ENCODE measurements around the gene RASL10B.

RASL10B gene

DNA sequence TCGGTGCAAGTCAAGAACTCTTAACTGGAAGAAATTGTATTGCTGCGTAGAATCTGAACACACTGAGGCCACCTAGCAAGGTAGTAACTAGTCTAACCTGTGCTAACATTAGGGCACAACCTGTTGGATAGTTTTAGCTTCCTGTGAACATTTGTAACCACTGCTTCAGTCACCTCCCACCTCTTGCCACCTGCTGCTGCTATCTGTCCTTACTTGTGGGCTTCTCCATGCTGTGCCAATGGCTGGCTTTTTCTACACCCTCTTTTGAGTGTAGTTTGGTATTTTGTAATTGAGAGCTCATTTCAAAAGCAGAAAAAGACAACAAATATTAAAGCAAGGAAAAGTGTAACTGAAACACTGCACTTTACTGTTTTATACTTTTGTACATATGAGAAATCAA is 7.7 kb upstream of the RASL10B start:
- FAIRE-seq, result no peak

DNA sequence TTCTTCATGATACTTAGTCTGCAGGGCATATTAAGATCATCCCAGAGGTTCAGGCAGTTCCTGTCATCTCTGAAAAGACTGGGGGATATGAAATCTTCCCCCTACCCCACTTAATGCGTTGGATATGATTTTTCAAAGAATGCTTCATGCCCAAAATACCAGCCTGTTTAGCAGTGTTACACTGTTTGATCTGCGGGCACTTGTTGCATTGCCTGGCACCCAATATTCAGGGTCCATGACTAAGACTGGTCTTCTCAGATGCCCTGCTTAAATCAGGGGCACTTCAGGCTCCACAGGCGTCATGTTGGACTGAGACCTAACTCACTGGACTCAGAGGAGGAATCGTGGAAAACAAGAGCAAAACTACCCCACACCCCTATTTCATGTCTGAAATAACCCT is 6.4 kb upstream of the RASL10B start:
- no peak for FAIRE-seq

DNA sequence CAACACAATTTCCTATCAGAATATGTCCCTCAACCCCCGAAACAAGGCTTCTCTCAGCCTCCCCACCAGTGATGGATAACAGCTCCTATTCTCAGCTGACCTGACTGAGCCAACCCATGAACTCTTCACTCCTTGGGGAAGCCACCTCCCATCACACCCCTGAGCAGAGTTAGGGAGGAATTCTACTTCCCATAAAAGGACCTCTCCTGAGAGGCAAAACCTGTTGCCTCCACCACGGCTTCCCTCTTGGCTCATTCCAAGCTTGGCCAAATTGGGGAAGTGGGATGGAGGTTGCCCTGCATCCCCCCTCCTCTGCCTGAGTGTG is 5.7 kb upstream of the RASL10B start:
- FAIRE-seq, result no peak

DNA sequence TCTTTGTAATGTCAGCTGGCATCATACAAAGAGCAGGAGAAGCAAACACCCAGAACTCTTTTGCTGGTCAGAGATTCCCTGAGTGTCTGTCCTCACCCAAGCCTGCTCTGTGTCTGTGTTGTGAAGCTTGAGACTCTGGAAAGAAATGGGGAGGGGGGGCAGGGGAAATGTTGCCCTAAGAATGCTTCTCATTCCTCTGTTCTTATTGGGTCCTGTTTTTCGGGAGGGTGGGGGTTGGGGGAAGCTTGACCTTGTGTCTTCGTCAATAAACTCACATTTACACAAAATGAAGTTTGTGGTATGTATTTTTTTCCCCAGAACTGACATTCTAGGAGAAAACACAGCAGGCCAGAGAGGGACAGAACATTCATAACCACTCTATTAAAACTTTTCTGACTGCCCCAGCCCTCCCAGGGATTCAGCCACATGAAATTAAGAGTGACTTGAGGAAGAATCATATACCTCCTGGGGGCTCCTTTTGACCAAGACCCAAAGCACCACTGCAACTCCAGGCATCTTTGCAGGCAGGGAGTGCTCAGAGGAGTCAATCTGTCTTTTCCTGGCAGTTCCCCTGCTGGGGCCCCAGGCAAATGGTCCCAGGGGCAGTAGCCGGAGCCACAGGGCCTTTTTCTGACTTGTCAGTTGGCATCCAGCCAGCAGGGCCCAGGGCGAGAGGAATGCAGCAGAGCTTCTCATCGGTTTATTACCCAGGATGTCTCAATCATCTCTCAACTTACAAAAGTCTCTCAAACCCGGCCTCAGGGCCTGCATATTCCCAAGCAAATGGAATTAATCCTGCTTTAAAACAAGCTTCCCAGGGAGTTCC is 5.1 kb upstream of the RASL10B start:
- FAIRE-seq, result no peak

DNA sequence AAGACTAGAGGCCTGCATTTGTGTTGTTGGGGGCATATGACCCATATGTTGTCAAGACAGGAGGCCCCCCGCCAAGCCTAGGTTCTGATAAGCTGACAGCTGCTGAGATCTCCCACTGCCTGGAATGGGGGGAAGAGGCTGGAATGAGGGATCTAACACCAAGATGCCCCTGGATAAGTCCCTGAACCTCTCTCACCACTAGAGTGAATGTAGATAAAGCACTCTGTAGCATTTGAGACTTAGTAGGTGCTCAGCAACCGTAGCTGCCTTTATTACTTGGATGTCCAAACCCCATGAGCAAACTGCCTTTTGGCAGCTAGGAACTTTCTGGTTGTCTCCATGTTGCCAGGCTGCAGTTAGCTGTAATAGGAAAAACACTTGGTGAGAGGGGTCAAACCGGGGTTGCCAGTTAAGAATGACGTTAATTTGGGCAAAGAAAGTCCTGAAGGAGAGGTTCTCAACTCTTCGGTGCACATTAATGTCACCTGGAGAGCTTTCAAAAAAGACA is 4.4 kb upstream of the RASL10B start:
- no peak for FAIRE-seq

DNA sequence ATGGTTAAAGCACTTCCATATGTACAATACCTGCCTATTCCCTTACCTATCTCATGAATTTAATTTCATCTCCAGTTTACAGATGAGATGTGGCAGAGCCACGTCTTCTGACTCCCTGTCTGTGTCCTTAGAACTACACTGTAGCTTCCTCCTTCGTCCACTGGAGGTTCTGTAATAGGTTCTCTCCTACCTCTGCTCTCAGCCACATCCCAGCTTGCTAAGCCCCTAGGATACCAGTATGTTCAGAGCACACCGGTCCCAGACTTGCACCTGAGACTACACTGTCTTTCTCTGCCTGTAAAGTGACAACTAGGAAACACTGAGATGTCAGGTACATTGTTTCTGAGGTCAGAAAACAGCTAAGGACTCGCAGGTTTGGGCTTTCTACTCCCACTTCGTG is 3.8 kb upstream of the RASL10B start:
- FAIRE-seq, result no peak

DNA sequence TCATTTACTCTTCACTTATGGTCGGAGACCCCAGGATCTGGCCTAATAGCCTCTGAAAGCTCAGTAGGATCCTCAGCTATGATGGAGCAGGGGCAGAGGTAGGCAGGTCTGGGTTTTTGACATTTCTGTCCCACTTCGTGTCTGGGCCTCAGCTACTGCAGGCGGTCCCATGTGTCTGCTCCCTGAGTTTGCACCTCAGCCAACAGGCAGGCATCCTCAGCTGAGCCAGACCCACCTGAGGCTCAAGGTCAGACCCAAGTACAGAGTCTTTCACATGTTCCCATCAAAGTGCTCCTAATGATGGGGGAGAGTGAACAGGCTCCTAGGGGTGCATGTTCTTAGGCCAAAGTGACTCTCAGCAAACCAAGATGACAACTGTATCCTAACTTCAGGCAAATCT is 2.9 kb upstream of the RASL10B start:
- no peak for FAIRE-seq

DNA sequence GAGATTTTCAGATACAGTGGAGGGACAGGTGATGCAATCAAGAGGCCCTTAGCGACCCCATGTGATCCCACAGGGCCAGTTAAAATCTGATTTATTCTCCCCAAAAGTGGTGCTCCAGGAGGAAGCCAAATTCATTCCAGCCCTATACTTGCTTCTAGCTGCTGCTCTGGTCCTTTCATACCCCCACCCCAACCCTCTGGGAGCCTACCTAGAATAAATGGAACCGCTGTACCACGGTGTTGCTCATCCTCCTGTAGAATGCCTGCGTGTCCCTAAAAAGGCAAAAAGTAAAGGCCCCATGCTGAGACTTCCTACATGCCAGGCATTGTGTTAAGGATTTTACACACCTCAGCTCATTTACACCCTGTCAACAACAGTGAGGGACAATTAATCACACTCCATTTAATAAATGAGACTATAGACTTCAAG is 2.0 kb upstream of the RASL10B start:
- no peak for FAIRE-seq

DNA sequence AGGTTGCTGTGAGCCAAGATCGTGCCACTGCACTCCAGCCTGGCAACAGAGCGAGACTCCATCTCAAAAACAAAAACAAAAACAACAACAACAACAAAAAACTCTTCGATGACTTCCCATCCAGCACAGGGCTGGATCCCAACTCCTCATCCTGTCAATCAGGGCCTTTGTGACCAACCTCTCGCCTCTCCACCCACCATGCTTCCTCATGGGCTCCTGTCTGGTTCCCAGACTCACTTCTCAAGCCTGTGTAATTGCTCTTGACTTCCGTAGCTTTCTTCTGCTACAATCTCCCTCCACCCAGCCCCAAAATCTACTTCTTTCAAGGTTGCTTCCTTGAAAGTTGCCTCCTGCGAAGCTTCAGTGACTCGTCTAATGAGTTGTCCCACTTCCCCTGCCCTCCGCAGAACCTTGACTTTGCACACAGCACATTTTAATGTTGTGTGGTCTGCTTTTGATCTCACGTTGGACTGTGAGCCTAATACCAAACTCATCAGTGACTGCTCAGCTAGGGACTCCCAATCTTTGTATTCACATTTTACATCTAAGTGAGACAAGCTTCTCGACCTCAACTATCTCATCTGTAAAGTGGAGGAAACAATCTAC is 936 bp upstream of the RASL10B start:
- FAIRE-seq, result no peak

DNA sequence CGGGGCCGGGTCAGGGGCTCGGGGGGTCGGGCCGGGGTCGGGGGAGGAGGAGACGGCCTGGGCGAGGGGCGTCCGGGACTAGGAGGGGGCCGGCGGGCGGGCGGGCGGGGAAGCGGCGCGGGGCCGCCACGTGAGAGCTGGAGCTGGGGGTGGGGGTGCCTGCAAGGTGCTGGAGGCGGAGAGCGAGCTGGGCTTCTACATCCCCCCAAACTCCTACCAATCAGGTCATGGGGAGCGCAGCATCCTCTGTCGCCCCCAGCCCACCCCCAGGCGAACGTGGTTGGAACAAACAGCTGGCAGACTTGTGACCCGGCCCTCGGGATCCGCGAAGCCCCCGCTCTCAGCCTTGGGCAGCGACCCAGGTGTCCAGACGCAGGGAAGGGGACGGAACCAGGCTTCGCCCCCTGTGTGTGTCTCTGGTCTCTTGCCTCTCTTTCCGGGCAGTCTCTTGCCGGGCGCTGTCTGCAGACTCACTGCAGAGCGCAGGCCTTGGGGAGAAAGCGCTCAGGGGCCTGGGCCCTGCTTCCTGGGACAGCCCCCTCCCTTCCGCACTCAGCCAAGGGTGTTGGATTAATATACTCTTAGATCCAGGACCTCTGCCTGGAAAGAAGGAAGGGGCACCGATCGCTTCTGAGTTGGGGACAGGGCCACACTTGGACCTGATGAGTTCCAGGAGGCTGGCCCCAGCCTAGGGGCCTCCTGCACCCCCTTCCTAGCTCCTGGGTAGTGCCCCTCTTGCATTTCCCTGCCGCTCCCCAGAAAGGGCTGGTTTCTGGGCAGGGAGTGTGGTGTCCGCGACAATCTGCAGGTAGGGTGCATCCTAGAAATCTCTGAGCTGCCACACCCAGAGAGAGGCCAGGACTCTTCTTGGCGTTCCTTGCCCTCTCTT is 722 bp downstream of the RASL10B start:
- FAIRE-seq, result no peak

DNA sequence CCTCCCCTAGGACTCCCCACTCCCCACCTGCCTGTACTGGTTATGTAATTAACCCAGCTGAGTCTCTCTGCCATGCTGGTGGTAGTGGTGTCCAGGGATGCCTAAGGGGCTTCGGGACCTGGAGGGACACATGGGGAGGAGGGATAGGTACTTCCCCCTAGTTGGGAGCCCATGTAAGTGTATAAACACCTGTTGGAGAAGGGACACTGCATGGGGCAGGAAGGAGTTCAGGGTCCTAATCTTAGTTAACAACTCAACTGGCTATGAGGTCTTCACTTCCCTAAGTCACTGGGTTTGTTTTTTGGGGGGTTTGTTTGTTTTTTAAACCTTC is 1.3 kb downstream of the RASL10B start:
- no peak for FAIRE-seq

DNA sequence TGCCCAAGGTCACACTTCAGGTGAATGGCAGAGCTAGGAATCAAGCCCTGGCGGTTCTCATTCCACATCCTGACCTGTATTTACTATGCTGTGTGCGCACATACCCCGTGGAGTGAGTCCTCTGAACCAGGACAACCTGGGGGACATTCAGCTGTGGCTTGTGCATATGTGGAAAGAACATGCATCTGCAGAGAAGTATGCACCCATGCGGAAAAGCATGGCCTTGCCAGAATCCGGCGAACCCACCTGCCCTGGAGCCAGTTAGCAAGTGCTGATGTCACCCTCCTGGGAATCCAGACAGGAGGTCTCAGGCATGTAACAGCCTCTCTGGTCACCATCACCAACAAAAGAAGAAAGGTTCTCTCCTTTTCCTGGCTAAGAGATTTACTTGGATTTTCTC is 1.9 kb downstream of the RASL10B start:
- no peak for FAIRE-seq

DNA sequence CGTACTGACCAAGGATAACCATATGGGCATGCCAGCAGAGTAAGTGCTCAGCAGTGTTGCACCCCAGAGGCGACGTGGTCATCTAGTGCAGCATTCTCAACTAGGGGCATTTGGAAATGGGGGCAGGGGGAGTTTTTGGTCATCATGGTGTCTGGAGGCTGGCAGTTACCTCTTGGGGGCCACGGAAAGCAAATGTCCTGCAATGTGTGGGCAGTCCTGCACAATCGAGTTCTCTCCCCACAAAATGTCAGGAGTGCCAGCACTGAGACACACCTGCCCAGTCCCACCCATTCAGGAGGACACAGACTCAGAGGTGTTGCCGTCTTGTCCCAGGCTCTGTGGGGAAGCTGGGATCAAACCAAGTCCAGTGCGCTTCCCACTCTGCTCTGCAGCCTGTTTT is 3.0 kb downstream of the RASL10B start:
- no peak for FAIRE-seq

DNA sequence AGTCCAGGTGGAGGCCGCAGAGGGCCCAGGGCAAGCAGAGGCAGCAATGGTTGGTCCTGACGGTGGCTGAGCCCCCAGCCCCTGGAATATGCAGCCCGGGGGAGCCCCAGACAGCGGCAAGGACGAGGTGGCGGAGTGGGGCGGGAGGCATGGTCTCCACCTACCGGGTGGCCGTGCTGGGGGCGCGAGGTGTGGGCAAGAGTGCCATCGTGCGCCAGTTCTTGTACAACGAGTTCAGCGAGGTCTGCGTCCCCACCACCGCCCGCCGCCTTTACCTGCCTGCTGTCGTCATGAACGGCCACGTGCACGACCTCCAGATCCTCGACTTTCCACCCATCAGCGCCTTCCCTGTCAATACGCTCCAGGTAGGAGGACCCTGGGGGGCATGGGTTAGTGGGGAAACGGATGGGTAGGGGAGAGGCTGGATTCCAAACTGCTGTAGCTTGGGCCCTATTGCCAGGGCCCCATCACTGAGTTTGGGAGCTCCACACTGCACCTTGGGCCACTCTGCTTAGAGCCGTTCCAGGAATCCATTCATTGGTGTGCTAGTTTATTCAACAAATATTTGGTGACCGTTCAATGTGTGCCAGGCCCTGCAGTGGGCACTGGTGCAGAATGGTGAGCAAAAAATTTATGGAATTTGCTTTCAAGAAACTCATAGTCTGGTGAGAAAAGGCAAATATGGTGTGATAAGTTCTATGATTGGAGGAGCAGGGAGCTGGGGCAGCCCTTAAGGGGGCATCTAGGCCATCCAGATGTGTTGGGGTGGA is 3.8 kb downstream of the RASL10B start:
- no peak for FAIRE-seq

DNA sequence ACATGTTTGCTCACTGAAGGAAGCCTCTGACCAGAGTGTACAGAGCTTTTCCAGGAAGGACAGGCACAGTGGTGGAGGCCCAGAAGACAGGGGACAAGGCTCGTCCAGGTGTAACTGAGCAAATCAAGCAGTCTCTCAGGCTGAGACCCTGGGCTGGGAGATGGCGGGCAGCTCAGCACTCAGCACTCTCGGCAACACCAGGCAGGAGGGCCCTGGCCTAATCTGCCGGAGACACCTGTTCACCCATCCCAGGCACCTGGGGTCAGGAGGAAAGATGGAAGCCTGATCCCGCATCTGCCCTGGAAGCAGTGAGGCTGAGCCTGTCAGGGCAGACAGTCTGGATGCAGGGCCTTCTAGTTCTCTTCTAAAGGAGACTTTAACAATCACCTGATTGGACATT is 4.8 kb downstream of the RASL10B start:
- FAIRE-seq, result no peak

DNA sequence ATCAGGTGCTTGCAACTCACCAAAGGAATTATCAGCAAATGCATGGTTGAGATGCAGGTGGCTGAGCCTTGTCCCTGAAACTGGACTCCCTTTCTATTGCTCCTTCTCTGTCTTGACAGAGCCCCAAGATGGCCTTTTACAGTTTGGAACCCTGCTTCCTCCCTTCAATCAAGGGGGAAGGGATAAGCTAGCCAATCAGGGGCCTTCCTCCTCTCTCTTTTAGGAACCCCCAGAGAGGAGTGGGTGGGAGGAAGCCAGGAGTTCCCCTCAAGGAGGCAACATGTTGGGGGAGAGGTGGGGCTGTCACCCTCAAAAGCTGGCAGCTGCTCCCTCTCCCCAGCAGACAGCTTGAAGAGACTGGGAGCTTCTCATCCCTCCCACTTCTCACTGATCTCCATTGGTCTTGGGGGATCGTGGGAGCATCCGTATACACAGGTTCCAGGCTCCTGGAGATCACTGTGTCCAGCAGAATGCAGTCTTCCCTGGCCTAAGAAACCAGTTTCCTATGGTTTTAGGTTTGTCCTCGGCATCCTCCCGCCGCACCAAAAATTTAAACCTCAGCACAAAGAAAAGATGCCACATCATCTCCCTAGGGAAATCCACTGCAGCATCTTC is 7.2 kb downstream of the RASL10B start:
- FAIRE-seq, result no peak

DNA sequence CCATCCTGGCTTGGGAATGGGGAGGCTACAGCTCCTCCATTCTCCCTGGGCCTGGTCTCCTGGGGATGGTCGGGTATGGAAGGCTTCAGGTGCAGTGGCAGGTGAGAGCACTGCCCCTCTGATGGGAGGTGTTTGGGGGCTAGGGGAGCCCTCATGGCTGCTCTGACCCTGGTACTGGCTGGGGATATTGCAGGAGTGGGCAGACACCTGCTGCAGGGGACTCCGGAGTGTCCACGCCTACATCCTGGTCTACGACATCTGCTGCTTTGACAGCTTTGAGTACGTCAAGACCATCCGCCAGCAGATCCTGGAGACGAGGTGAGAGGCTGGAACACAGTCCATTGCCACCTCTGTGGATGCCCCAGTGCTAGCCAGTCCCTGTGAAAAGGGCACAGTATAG is 8.8 kb downstream of the RASL10B start:
- FAIRE-seq, result no peak

DNA sequence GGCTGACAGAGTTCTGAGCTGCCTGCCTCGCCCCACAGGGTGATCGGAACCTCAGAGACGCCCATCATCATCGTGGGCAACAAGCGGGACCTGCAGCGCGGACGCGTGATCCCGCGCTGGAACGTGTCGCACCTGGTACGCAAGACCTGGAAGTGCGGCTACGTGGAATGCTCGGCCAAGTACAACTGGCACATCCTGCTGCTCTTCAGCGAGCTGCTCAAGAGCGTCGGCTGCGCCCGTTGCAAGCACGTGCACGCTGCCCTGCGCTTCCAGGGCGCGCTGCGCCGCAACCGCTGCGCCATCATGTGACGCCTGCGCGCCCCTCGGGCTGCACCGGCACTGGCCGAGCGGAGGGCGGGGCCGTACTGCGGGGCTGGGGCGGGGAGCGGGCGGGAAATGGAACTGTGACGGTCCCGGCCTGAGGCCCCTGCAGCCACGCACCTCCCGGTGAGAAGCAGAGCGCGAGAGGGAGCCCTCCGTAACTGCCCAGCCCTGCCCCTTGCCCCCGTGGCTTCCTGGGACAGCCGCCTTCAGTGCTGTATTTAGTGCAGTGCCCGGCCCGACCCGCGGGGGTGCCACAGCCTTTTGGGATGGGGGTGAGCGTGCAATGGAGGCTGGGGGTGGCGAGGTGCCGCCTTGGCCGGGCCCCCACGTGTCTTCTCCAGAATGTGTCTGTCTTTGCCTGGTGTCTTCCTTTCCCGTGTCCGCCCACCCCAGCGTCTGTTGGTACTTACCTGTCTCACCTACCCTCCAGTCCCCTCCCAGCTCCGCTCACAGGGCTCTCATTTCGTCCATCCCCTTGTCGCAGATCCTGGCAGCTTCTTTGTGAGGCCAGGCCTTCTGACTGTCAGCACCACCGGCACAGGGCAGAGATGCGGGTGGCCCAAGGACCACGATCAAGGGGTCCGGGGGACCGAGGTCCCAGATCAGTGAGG is 9.8 kb downstream of the RASL10B start:
- no peak for FAIRE-seq

DNA sequence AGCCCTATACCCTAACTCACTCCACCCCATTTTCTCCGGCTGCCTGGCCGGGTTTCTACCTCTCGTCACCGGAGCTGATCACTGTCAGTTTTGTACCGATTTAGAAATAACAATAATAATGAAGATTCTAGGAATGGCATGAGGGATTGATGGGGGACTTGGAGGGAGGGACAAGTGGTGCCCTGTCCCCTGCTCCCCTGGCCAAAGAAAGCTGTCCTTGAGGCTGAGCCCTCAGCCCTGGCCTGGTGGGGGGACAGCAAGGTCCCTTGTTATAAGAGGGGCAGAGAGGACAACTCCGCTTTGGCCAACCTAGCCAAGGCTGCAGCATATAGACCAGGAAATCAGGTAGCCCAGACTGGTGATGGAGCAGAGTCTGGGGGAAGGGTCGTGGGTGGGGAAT is 11.1 kb downstream of the RASL10B start:
- no peak for FAIRE-seq

DNA sequence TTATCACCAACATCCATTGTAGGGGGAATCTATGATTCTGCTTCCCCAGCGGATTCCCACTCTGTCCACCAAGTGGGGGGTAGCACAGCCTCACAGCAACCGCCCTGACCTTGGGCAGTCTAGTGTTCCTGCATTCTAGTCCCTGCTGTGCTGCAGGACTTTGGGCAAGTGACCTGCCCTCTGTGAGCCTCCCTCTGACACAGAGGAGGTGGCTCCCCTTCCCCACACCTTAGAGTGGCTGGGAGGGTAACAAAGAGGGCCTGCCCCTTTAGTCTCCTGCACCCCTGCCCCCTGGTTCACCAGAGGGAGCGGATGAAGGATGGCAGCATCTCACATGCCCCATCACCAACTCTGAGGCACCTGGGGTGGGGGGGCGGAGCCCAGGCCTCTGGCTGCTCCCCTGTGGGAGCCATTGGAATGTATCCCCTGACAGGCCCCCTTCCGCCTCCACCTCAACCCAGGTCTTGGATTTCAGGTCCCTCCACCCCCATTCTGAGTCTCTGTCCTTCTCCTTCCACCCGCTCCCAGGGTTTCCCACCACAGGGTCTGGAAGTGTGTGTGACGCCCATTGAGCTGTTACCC is 11.5 kb downstream of the RASL10B start:
- no peak for FAIRE-seq
